Colonic mucosa (tissue), 4 donors: ENCODE measurements around the gene ITCH. TPM values are rescaled to one million over a fixed set of nuclear protein-coding genes. Genes with fewer than 3 reads are reported as not detected.
"Not testable (repeated sequence)": the region's sequence is repeated elsewhere in the genome, so short reads cannot be mapped to it uniquely, and the experiment has no call there.

Source experiments
- DNase-seq: peaks from one replicate; pipeline ENCODE4 v3.0.0-alpha.2; 2020
- H3K27ac ChIP-seq: fragments of 200-600 bp; one replicate; pipeline ENCODE4 v1.8.0; 2021
- H3K27me3 ChIP-seq: fragments of 200-600 bp; one replicate; pipeline ENCODE4 v1.8.0; 2021
- H3K36me3 ChIP-seq: fragments of 200-600 bp; one replicate; pipeline ENCODE4 v1.8.0; 2021
- H3K4me1 ChIP-seq: fragments of 200-600 bp; one replicate; pipeline ENCODE4 v1.8.0; 2021; ENCODE audit warnings: mild to moderate bottlenecking
- H3K4me3 ChIP-seq: fragments of 200-600 bp; one replicate; pipeline ENCODE4 v1.8.0; 2021
- H3K9ac ChIP-seq, 2 donors: one replicate each; pipeline ENCODE4 v1.7.0; 2013; ENCODE audit warnings: control low read depth in 2 of 2, low read depth in 2 of 2, low read length in 2 of 2
- H3K9me3 ChIP-seq: fragments of 200-600 bp; one replicate; pipeline ENCODE4 v1.8.0; 2021
- intact Hi-C: fragments of 100-400 bp; cut with DNase I; formaldehyde crosslinking; loops from one replicate; pipeline ENCODE4 v1.14.1; 2022
- total RNA-seq, 2 donors: library from RNA; stranded (reverse); fragmentation: NEBNext Ultra II Directional in 1 of 2; extraction: Animal tissue kit (Norgen Biotek cat#: 25700) in 1 of 2; gene quantifications; one replicate each; pipeline ENCODE4 v1.2.1, GENCODE V29; 2021
- TF ChIP-seq, protein P1 (sequence below): fragments of 200-600 bp; IDR thresholded peaks from one replicate; pipeline ENCODE4 v1.8.0; 2022; ENCODE audit warnings: antibody characterized with exemption, mild to moderate bottlenecking
- donor health status: healthy.
- donor health status: DM: no; HTN: no; CAD: no.
- donor health status: DM: no; HTN: no; CAD: no.

ITCH gene
- total RNA-seq, 2 donors from 2014 or later: 50.0 to 71.4 TPM

DNA sequence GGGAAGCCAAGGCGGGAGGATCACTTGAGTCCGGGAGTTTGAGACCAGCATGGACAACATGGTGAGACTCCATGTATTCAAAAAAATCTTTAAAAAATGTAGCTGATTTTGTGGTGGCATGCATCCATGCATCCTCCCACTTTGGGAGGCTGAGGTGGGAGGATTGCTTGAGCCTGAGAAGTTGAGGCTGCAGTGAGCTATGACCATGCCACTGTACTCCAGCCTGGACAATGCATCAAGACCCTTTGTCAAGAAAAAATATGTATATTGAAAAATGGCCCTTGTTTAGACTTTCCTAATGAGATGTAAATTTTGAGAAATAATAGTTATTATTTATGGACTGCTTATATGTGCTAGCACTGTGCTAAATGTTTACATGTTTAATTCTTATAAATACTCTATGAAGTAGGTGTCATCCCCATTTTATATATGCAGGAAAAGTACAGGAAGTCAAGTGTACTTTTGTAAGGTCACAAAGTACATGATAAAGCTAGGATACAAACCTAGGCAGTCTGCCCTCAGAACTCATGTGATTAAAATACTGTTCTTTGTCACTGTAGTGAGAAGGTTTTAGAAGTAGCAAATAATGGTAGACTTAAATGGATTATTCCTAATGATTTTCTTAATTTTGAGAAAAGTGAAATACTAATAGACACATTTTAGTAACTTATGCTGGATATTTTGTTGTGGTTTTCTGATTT, 58.8 kb downstream of the ITCH start:
- Histone ChIP-seq H3K9ac (no peak overlapping the region), H3K9me3 (no peaks in the 10 kb centered on the region), H3K4me3 (no peak overlapping the region), H3K27me3 (no peaks in the 10 kb centered on the region), H3K4me1 (no peaks in the 10 kb centered on the region), H3K27ac (no peak overlapping the region), H3K36me3 (peaks cover 4% of the 10 kb centered on the region)
- DNase-seq: no peak
- TF ChIP-seq, protein P1, sequence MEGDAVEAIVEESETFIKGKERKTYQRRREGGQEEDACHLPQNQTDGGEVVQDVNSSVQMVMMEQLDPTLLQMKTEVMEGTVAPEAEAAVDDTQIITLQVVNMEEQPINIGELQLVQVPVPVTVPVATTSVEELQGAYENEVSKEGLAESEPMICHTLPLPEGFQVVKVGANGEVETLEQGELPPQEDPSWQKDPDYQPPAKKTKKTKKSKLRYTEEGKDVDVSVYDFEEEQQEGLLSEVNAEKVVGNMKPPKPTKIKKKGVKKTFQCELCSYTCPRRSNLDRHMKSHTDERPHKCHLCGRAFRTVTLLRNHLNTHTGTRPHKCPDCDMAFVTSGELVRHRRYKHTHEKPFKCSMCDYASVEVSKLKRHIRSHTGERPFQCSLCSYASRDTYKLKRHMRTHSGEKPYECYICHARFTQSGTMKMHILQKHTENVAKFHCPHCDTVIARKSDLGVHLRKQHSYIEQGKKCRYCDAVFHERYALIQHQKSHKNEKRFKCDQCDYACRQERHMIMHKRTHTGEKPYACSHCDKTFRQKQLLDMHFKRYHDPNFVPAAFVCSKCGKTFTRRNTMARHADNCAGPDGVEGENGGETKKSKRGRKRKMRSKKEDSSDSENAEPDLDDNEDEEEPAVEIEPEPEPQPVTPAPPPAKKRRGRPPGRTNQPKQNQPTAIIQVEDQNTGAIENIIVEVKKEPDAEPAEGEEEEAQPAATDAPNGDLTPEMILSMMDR: no peak
- intact Hi-C loops: no loop called here

DNA sequence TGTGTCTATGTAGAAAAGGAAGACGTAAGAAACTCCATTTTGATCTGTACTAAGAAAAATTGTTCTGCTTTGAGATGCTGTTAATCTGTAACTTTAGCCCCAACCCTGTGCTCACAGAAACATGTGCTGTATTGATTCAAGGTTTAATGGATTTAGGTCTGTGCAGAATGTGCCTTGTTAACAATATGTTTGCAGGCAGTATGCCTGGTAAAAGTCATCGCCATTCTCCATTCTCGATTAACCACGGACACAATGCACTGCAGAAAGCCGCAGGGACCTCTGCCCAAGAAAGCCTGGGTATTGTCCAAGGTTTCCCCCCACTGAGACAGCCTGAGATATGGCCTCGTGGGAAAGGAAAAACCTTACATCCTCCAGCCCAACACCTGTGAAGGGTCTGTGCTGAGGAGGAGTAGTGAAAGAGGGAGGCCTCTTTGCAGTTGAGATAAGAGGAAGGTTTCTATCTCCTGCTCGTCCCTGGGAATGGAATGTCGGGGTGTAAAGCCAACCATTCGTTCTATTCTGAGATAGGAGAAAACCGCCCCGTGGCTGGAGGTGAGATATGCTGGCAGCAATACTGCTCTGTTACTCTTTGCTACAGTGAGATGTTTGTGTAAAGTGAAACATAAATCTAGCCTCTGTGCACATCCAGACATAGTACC, 62.1 kb downstream of the ITCH start:
- H3K36me3 ChIP-seq, intact Hi-C loops, H3K27me3 ChIP-seq, H3K27ac ChIP-seq, DNase-seq, H3K9ac ChIP-seq, H3K9me3 ChIP-seq, H3K4me1 ChIP-seq, H3K4me3 ChIP-seq: not testable (repeated sequence)

DNA sequence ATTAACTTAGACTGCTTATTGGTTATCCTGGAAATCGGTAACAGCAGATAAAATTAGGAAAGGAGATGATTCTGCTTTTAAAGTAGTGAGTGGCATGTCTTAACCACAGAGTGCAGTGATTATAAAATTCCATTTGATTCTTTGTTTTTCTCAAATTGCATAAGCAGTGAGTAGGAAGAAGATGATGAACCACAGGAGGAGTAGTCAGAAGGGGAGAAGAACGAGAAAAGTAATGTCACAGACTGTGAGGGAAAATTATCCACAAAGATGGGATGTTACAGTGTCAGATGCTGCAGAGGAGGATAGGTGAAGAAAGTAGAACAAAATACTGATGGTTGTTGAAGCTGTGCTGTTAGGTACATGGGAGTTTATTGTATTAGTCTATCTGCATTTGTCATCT, 63.0 kb downstream of the ITCH start:
- Histone ChIP-seq H3K9ac (no peak overlapping the region), H3K4me3 (no peak overlapping the region), H3K27ac (no peak overlapping the region), H3K36me3 (peaks cover 4% of the 10 kb centered on the region), H3K4me1 (no peaks in the 10 kb centered on the region), H3K9me3 (no peaks in the 10 kb centered on the region), H3K27me3 (no peaks in the 10 kb centered on the region)
- intact Hi-C loops: no loop called here
- TF ChIP-seq, protein P1: no peak
- no peak for DNase-seq

DNA sequence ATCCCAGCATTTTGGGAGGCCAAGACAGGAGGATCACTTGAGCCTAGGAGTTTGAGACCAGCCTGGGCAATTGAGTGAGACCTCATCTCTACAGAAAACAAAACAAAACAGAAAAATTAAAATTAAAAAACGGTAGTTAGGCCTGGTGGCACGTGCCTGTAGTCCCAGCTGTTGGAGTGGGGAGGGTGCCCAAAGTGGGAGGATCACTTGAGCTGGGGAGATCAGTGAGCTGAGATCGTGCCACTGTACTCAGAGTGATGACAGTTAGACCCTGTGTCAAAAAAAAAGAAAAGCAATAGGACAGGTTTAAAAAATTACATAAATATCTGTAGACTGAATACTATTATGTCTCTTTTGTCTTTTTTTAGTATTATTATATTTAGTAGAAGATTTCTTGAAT, 64.3 kb downstream of the ITCH start:
- Histone ChIP-seq H3K27ac (no peak overlapping the region), H3K36me3 (peaks cover 4% of the 10 kb centered on the region), H3K4me1 (no peaks in the 10 kb centered on the region), H3K9ac (no peak overlapping the region), H3K4me3 (no peak overlapping the region), H3K9me3 (no peaks in the 10 kb centered on the region), H3K27me3 (no peaks in the 10 kb centered on the region)
- intact Hi-C loops: no loop called here
- TF ChIP-seq, protein P1: no peak
- no peak for DNase-seq

DNA sequence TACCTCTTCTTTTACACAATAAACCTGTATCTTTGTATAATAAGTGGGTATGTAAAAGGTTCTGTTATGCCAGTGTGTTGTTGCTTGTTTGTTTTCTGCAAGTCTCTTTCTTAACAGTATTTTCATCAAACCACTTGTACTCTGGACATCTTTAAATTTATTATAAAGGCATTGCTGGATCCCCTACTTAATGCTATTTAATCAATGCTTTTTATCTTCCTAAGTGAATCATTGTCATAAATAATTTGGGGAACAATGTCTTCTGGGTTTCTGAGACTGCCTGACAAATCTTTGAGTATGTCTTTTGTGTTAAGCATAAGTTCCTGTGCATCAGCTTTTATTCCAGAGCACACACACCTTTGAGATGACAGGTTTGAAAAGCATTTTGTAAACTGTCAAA, 64.7 kb downstream of the ITCH start:
- Histone ChIP-seq H3K4me3 (no peak overlapping the region), H3K9ac (no peak overlapping the region), H3K36me3 (peaks cover 4% of the 10 kb centered on the region), H3K27me3 (no peaks in the 10 kb centered on the region), H3K27ac (no peak overlapping the region), H3K4me1 (no peaks in the 10 kb centered on the region), H3K9me3 (no peaks in the 10 kb centered on the region)
- TF ChIP-seq, protein P1: no peak
- intact Hi-C loops: no loop called here
- no peak for DNase-seq

DNA sequence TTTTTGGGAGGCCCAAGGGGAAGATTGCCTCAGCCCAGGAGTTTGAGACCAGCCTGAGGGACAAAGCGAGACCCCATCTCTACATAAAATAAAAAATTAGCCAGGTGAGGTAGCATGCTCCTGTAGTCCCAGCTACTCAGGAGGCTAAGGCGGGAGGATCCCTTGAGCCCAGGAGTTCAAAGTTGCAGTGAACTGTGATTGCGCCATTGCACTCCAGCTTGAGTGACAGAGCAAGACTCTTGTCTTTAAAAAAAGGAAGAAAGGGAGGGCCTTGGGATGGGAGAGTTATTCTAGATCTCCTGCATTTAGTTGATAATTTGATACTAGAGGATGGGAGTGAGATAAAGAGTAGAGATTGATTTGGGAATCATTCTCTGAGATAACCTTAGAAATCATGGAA, 68.1 kb downstream of the ITCH start:
- Histone ChIP-seq H3K4me1 (no peaks in the 10 kb centered on the region), H3K4me3 (no peak overlapping the region), H3K27ac (no peak overlapping the region), H3K27me3 (no peaks in the 10 kb centered on the region), H3K9ac (no peak overlapping the region), H3K9me3 (no peaks in the 10 kb centered on the region), H3K36me3 (no peaks in the 10 kb centered on the region)
- TF ChIP-seq, protein P1: no peak
- intact Hi-C loops: no loop called here
- DNase-seq: no peak

DNA sequence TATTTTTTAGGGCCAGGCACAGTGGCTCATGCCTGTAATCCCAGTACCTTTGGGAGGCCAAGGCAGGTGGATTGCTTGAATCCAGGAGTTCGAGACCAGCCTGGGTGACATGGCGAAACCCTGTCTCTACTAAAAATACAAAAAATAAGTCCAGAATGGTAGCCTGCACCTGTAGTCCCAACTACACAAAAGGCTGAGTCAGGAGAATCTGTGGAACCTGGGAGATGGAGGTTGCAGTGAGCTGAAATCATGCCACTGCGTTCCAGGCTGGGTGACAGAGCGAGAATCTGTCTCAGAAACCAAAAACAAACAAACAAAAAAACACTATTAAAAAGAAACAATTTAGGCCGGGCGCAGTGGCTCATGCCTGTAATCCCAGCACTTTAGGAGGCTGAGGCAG, 69.6 kb downstream of the ITCH start:
- H3K9ac ChIP-seq, DNase-seq, H3K4me3 ChIP-seq, H3K4me1 ChIP-seq, H3K27me3 ChIP-seq, H3K27ac ChIP-seq, H3K36me3 ChIP-seq, H3K9me3 ChIP-seq, intact Hi-C loops: not testable (repeated sequence)
